Hepatocyte (in vitro differentiated cells): ENCODE results near the gene B4GALT5.

Experiments used
- CTCF ChIP-seq: fragments of 200-600 bp; sonication (generic); IDR thresholded peaks from 2 replicates; pipeline ENCODE4 v1.5.1; 2016; ENCODE audit warnings: antibody characterized with exemption, mild to moderate bottlenecking; ENCODE audit not compliant: poor library complexity
- EZH2 ChIP-seq: fragments of 200-600 bp; sonication (generic); IDR thresholded peaks from 2 replicates; pipeline ENCODE4 v1.6.1; 2016; ENCODE audit warnings: antibody characterized with exemption, mild to moderate bottlenecking, borderline replicate concordance
- EZH2phosphoT487 ChIP-seq: fragments of 200-600 bp; sonication (generic); IDR thresholded peaks from one replicate; pipeline ENCODE4 v1.6.1; 2018; ENCODE audit warnings: antibody characterized with exemption, mild to moderate bottlenecking, low read depth, moderate library complexity; ENCODE audit not compliant: unreplicated experiment, severe bottlenecking

GRCh38 chr20:49663112-49663511, 50.6 kb downstream of the B4GALT5 start:
- TF ChIP-seq EZH2phosphoT487 (no peak), CTCF (no peak), EZH2 (no peak)
